Tibial artery (tissue), 4 donors: ENCODE results near the gene SSNA1.
A peak's percentile ranks its signal among the peaks of the same experiment; 100 is the strongest.

Source experiments
- DNase-seq, 2 donors: peaks; one replicate each; pipeline ENCODE4 v3.0.0-alpha.2; 2019
- H3K27ac ChIP-seq, 2 donors: fragments of 200-600 bp; sonication (generic) in 1 of 2; 1 replicate in 1 of 2; 2 replicates in 1 of 2; pipeline ENCODE4 v1.5.1; 2018 to 2019; ENCODE audit warnings: mild to moderate bottlenecking in 1 of 2
- H3K27me3 ChIP-seq, 2 donors: fragments of 200-600 bp; sonication (generic) in 1 of 2; one replicate each; pipeline versions ENCODE4 v1.5.1 to v1.6.0; 2016 to 2019
- H3K36me3 ChIP-seq, 3 donors: fragments of 200-600 bp; sonication (generic) in 2 of 3; one replicate each; pipeline ENCODE4 v1.5.1; 2016 to 2019; ENCODE audit warnings: mild to moderate bottlenecking in 2 of 3
- H3K4me1 ChIP-seq, 4 donors: fragments of 200-600 bp; sonication (generic) in 2 of 4; 1 replicate in 3 of 4; 2 replicates in 1 of 4; pipeline ENCODE4 v1.5.1; 2016 to 2019
- H3K4me3 ChIP-seq, 2 donors: fragments of 200-600 bp; sonication (generic) in 1 of 2; 1 replicate in 1 of 2; 2 replicates in 1 of 2; pipeline ENCODE4 v1.5.1; 2018 to 2019; ENCODE audit warnings: mild to moderate bottlenecking in 2 of 2
- H3K9me3 ChIP-seq, 3 donors: fragments of 200-600 bp; sonication (generic) in 1 of 3; one replicate each; pipeline ENCODE4 v1.5.1; 2016 to 2019
- CTCF ChIP-seq, 2 experiments: fragments of 200-600 bp in 1 of 2; fragments of 450-650 bp in 1 of 2; IDR thresholded peaks; one replicate each; pipeline ENCODE4 v1.5.1; 2017 to 2019; ENCODE audit warnings: antibody characterized with exemption in 2 of 2, mild to moderate bottlenecking in 1 of 2, moderate library complexity in 1 of 2
- intact Hi-C: fragments of 100-400 bp; cut with DNase I; formaldehyde crosslinking; loops from one replicate; pipeline ENCODE4 v1.15.0; 2023; ENCODE audit warnings: low total_unique reads

Gene SSNA1

GRCh38 chr9:137176302-137177182 is 11.9 kb upstream of the SSNA1 start:
- peak in 1 of 2 experiments; percentile 26 for TF ChIP-seq CTCF (IDR thresholded peaks at IDR 0.05)
- H3K4me3 ChIP-seq, result no peak overlapping the region
- H3K27me3 ChIP-seq, result peaks cover 0 to 17% of the 10 kb centered on the region in 2 donors
- H3K9me3 ChIP-seq, result no peaks in the 10 kb centered on the region
- DNase-seq, result no peak
- peaks cover 0 to 8% (median 0%) of the 10 kb centered on the region in 4 donors for H3K4me1 ChIP-seq
- no peak overlapping the region for H3K27ac ChIP-seq
- peaks cover 23 to 49% (median 29%) of the 10 kb centered on the region in 3 donors for H3K36me3 ChIP-seq
- intact Hi-C loops, result no loop called here

- Histone ChIP-seq H3K4me1 (no peaks in the 10 kb centered on the region), H3K4me3 (no peak overlapping the region), H3K36me3 (peaks cover 39 to 67% (median 47%) of the 10 kb centered on the region in 3 donors), H3K9me3 (no peaks in the 10 kb centered on the region), H3K27ac (no peak overlapping the region), H3K27me3 (peaks cover 0 to under 1% of the 10 kb centered on the region in 2 donors)
- intact Hi-C loops, result no loop called here
- no peak for DNase-seq
- no peak for TF ChIP-seq CTCF (IDR thresholded peaks at IDR 0.05)
Observed at GRCh38 chr9:137178201-137178938, 10.1 kb upstream of the SSNA1 start.

- H3K36me3 ChIP-seq, result peaks cover 46 to 74% (median 54%) of the 10 kb centered on the region in 3 donors
- H3K4me3 ChIP-seq, result no peak overlapping the region
Observed at GRCh38 chr9:137178939-137179630, 9.4 kb upstream of the SSNA1 start.

GRCh38 chr9:137179761-137180160 is 8.7 kb upstream of the SSNA1 start:
- Histone ChIP-seq H3K36me3 (peaks cover 53 to 81% (median 61%) of the 10 kb centered on the region in 3 donors), H3K4me1 (no peaks in the 10 kb centered on the region), H3K9me3 (no peaks in the 10 kb centered on the region), H3K27ac (no peak overlapping the region), H3K27me3 (no peaks in the 10 kb centered on the region), H3K4me3 (no peak overlapping the region)
- intact Hi-C loops, result no loop called here
- DNase-seq, result no peak
- TF ChIP-seq CTCF (IDR thresholded peaks at IDR 0.05), result no peak

More at GRCh38 chr9:137178939-137179630, 9.4 kb upstream of the SSNA1 start:
- Histone ChIP-seq H3K4me1 (no peaks in the 10 kb centered on the region), H3K9me3 (no peaks in the 10 kb centered on the region), H3K27me3 (no peaks in the 10 kb centered on the region), H3K27ac (no peak overlapping the region)
- intact Hi-C loops, result no loop called here
- no peak for TF ChIP-seq CTCF (IDR thresholded peaks at IDR 0.05)
- DNase-seq, result no peak

GRCh38 chr9:137180491-137180890 is 8.0 kb upstream of the SSNA1 start:
- no peaks in the 10 kb centered on the region for H3K27me3 ChIP-seq
- H3K4me1 ChIP-seq, result peaks cover 0 to 6% (median 2%) of the 10 kb centered on the region in 4 donors
- peaks cover 60 to 88% (median 68%) of the 10 kb centered on the region in 3 donors for H3K36me3 ChIP-seq
- no peaks in the 10 kb centered on the region for H3K9me3 ChIP-seq
- DNase-seq, result no peak
- TF ChIP-seq CTCF (IDR thresholded peaks at IDR 0.05), result no peak
- H3K4me3 ChIP-seq, result no peak overlapping the region
- H3K27ac ChIP-seq, result no peak overlapping the region
- intact Hi-C loops, result no loop called here
